Non-pigmented ciliary epithelial cell (primary cell): ENCODE measurements around the gene VWA3A.
"Not testable (repeated sequence)": the region's sequence is repeated elsewhere in the genome, so short reads cannot be mapped to it uniquely, and the experiment has no call there.

ENCODE experiments used
- DNase-seq: peaks from one replicate; pipeline ENCODE4 v3.0.0-alpha.2; 2010; ENCODE audit warnings: low read depth

The VWA3A gene

GRCh38 chr16:22183901-22184614, 91.7 kb downstream of the VWA3A start:
- DNase-seq = no peak

- no peak for DNase-seq
Measured at GRCh38 chr16:22184615-22184968, 92.3 kb downstream of the VWA3A start.

GRCh38 chr16:22186517-22186916, 94.2 kb downstream of the VWA3A start:
- no peak for DNase-seq

GRCh38 chr16:22188267-22188594, 95.9 kb downstream of the VWA3A start:
- DNase-seq = no peak

- DNase-seq = peak; percentile 61
Measured at GRCh38 chr16:22188595-22189442, 96.5 kb downstream of the VWA3A start.

GRCh38 chr16:22189473-22190080, 97.2 kb downstream of the VWA3A start:
- no peak for DNase-seq

- no peak for DNase-seq
Measured at GRCh38 chr16:22190081-22190775, 97.9 kb downstream of the VWA3A start.

GRCh38 chr16:22190776-22191531, 98.6 kb downstream of the VWA3A start:
- DNase-seq = peak; percentile 99

- DNase-seq = no peak
Measured at GRCh38 chr16:22191532-22192260, 99.4 kb downstream of the VWA3A start.

- peak; percentile 78 for DNase-seq
Measured at GRCh38 chr16:22192261-22193062, 100.1 kb downstream of the VWA3A start.

GRCh38 chr16:22193063-22193411, 100.7 kb downstream of the VWA3A start:
- DNase-seq = no peak

GRCh38 chr16:22194707-22195444, 102.5 kb downstream of the VWA3A start:
- no peak for DNase-seq

- DNase-seq = no peak
Measured at GRCh38 chr16:22195445-22195694, 103.0 kb downstream of the VWA3A start.

- DNase-seq = peak; percentile 47
Measured at GRCh38 chr16:22195695-22196558, 103.6 kb downstream of the VWA3A start.

- not testable (repeated sequence) for DNase-seq
Measured at GRCh38 chr16:22196559-22197168, 104.3 kb downstream of the VWA3A start.

GRCh38 chr16:22198547-22199293, 106.4 kb downstream of the VWA3A start:
- DNase-seq = no peak

GRCh38 chr16:22202261-22202637, 109.9 kb downstream of the VWA3A start:
- no peak for DNase-seq

GRCh38 chr16:22203091-22203490, 110.8 kb downstream of the VWA3A start:
- no peak for DNase-seq
